ENCODE measurements around the gene ATG10.

Gene ATG10

GRCh38 chr5:82274343-82275211, 302.8 kb downstream of the ATG10 start:
- no peak for DNase-seq (ENCODE audit: low read depth in 1 of 2, low spot score in 1 of 2)

GRCh38 chr5:82275216-82275664, 303.4 kb downstream of the ATG10 start:
- no peak for DNase-seq (ENCODE audit: low read depth in 1 of 2, low spot score in 1 of 2)

GRCh38 chr5:82276800-82277612, 305.2 kb downstream of the ATG10 start:
- no peak for DNase-seq (ENCODE audit: low read depth in 1 of 2, low spot score in 1 of 2)

- peak in 1 of 2 donors; percentile 10 for DNase-seq (ENCODE audit: low read depth in 1 of 2, low spot score in 1 of 2)
Measured at GRCh38 chr5:82277613-82277986, 305.8 kb downstream of the ATG10 start.

- DNase-seq (ENCODE audit: low read depth in 1 of 2, low spot score in 1 of 2): peak; percentile 84 to 89
Measured at GRCh38 chr5:82277987-82278710, 306.3 kb downstream of the ATG10 start, which contains the start of gene RPS23. TSS of gene RPS23 (minus strand) at chr5:82278354. CDS start at chr5:82278323, 31 bp downstream.

- DNase-seq (ENCODE audit: low read depth in 1 of 2, low spot score in 1 of 2): no peak
Measured at GRCh38 chr5:82278711-82279370, 307.0 kb downstream of the ATG10 start.

- DNase-seq (ENCODE audit: low read depth in 1 of 2, low spot score in 1 of 2): no peak
Measured at GRCh38 chr5:82283893-82284292, 312.1 kb downstream of the ATG10 start.

- no peak for DNase-seq (ENCODE audit: low read depth in 1 of 2, low spot score in 1 of 2)
Measured at GRCh38 chr5:82285206-82285605, 313.4 kb downstream of the ATG10 start.

- no peak for DNase-seq (ENCODE audit: low read depth in 1 of 2, low spot score in 1 of 2)
Measured at GRCh38 chr5:82287625-82288024, 315.8 kb downstream of the ATG10 start.

GRCh38 chr5:82290005-82290404, 318.2 kb downstream of the ATG10 start:
- DNase-seq (ENCODE audit: low read depth in 1 of 2, low spot score in 1 of 2): no peak

GRCh38 chr5:82290908-82291307, 319.1 kb downstream of the ATG10 start:
- DNase-seq (ENCODE audit: low read depth in 1 of 2, low spot score in 1 of 2): no peak

GRCh38 chr5:82291420-82291819, 319.6 kb downstream of the ATG10 start:
- no peak for DNase-seq (ENCODE audit: low read depth in 1 of 2, low spot score in 1 of 2)

- DNase-seq (ENCODE audit: low read depth in 1 of 2, low spot score in 1 of 2): no peak
Measured at GRCh38 chr5:82295144-82295543, 323.3 kb downstream of the ATG10 start.

- DNase-seq (ENCODE audit: low read depth in 1 of 2, low spot score in 1 of 2): no peak
Measured at GRCh38 chr5:82295959-82296531, 324.2 kb downstream of the ATG10 start.

- DNase-seq (ENCODE audit: low read depth in 1 of 2, low spot score in 1 of 2): no peak
Measured at GRCh38 chr5:82296929-82297328, 325.1 kb downstream of the ATG10 start.

- no peak for DNase-seq (ENCODE audit: low read depth in 1 of 2, low spot score in 1 of 2)
Measured at GRCh38 chr5:82297711-82298110, 325.9 kb downstream of the ATG10 start.

GRCh38 chr5:82298668-82299067, 326.8 kb downstream of the ATG10 start:
- no peak for DNase-seq (ENCODE audit: low read depth in 1 of 2, low spot score in 1 of 2)

GRCh38 chr5:82301190-82301589, 329.4 kb downstream of the ATG10 start:
- no peak for DNase-seq (ENCODE audit: low read depth in 1 of 2, low spot score in 1 of 2)

Data from activated CD4-positive, alpha-beta T cell treated with anti-CD3 and anti-CD28 coated beads, Interleukin-2, amount 50 U/mL, for 24 hours (primary cell).